Right lobe of liver (tissue), 4 donors: Measurements from ENCODE around the gene SLC29A3.

Experiments
- CTCF ChIP-seq, 4 donors: fragments of 200-600 bp in 3 of 4; fragments of 450-650 bp in 1 of 4; IDR thresholded peaks; one replicate each; pipeline versions ENCODE4 v1.5.1 to v1.8.0; 2016 to 2022; ENCODE audit warnings: antibody characterized with exemption in 4 of 4, mild to moderate bottlenecking in 2 of 4
- POLR2A ChIP-seq: fragments of 450-650 bp; IDR thresholded peaks from one replicate; pipeline ENCODE4 v1.6.1; 2017; ENCODE audit warnings: antibody characterized with exemption, mild to moderate bottlenecking
- donor health status: DM: no; HTN: no; CAD: no.
- donor health status: DM: no; HTN: no; CAD: no.
- donor health status: DM: no; HTN: yes; CAD: no.

GRCh38 chr10:71404503-71405295, 85.6 kb downstream of the SLC29A3 start:
- no peak for TF ChIP-seq CTCF (IDR thresholded peaks at IDR 0.05)
- no peak for TF ChIP-seq POLR2A
